Ishikawa (cell line): ENCODE measurements around the gene CACNA2D3.

Source experiments
- CREB1 ChIP-seq: IDR thresholded peaks from 2 replicates; pipeline ENCODE4 v1.6.1; 2012; ENCODE audit warnings: low read depth
- EGR1 ChIP-seq: IDR thresholded peaks from 2 replicates; pipeline ENCODE4 v1.6.1; 2012
- EP300 ChIP-seq: IDR thresholded peaks from 2 replicates; pipeline ENCODE4 v1.6.1; 2012; ENCODE audit warnings: borderline replicate concordance
- NFIC ChIP-seq: IDR thresholded peaks from 2 replicates; pipeline ENCODE4 v1.6.1; 2012
- TAF1 ChIP-seq: IDR thresholded peaks from 2 replicates; pipeline ENCODE4 v1.6.1; 2012; ENCODE audit warnings: low read depth, mild to moderate bottlenecking
- TF ChIP-seq, protein P1 (sequence below): IDR thresholded peaks from 2 replicates; pipeline ENCODE4 v1.6.1; 2012; ENCODE audit warnings: low read depth, mild to moderate bottlenecking

DNA sequence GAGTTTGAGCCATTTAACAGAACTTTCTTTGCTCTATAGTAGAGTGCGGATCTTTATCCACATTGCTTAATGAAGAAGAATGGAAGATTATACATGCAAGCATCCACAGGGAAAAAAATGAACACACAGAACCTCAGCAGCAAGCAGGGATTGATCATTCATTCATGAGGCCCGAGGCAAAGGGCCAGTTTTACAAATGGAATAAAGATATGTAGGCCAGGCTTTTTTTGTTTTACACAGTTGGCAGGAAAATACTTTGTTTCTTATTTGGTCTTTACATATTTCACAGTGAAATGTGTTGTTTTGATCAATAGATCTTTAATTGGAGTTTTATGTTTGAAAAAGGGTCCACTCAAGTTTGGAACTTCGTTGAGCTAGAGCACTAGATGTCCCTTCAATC, 688.0 kb downstream of the CACNA2D3 start:
- TF ChIP-seq, protein P1, sequence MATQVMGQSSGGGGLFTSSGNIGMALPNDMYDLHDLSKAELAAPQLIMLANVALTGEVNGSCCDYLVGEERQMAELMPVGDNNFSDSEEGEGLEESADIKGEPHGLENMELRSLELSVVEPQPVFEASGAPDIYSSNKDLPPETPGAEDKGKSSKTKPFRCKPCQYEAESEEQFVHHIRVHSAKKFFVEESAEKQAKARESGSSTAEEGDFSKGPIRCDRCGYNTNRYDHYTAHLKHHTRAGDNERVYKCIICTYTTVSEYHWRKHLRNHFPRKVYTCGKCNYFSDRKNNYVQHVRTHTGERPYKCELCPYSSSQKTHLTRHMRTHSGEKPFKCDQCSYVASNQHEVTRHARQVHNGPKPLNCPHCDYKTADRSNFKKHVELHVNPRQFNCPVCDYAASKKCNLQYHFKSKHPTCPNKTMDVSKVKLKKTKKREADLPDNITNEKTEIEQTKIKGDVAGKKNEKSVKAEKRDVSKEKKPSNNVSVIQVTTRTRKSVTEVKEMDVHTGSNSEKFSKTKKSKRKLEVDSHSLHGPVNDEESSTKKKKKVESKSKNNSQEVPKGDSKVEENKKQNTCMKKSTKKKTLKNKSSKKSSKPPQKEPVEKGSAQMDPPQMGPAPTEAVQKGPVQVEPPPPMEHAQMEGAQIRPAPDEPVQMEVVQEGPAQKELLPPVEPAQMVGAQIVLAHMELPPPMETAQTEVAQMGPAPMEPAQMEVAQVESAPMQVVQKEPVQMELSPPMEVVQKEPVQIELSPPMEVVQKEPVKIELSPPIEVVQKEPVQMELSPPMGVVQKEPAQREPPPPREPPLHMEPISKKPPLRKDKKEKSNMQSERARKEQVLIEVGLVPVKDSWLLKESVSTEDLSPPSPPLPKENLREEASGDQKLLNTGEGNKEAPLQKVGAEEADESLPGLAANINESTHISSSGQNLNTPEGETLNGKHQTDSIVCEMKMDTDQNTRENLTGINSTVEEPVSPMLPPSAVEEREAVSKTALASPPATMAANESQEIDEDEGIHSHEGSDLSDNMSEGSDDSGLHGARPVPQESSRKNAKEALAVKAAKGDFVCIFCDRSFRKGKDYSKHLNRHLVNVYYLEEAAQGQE = no peak
- no peak for TF ChIP-seq EP300
- TF ChIP-seq CREB1 = no peak
- TF ChIP-seq TAF1 = no peak
- TF ChIP-seq NFIC = no peak
- TF ChIP-seq EGR1 = no peak
